ENCODE measurements around the gene MEIS1. TPM values are rescaled to one million over a fixed set of nuclear protein-coding genes. Genes with fewer than 3 reads are reported as not detected.

MEIS1 gene
- total and polyA plus RNA-seq, 2 experiments from 2014 or later = 0.16 to 0.28 TPM

DNA sequence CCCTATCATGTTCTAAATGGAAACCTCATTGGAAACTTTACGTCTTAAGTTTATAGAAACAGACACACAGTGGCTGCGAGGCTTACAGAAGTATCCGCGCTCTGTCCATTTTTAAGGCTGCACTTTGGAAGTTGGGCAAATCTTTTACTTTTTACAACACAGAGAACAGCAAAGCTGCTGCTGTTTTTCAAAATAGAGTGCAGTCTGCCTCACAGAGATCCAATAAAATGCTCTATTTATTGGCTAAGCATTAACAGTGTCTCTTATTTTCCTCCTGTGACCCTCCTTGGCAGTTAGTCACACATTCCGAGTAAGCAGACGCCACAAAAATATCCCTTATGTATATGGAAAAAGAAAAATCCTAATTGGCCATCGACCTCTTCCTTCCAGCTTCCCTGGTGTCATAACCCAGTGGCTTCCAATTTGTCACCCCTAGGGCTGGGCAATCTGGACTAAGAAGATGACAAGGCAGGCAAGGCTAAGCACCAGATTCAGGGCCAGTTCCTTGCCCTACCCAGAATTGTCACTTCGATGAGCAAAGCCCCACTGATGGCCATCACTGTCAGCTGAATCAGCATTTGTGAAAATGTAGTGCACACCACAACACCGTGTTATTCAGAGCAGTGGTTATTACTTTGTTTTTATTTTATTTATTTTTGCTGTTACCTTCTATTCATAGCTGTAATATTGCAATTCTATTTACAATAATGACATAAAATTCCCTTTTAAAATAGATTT lies 47.7 kb upstream of the MEIS1 start:
- no peak overlapping the region for H3K27ac ChIP-seq (ENCODE audit: low read depth)
- no peak overlapping the region for H3K4me3 ChIP-seq
- no peak overlapping the region for H3K4me3 Mint-ChIP-seq
- no peaks in the 10 kb centered on the region for H3K79me2 ChIP-seq (replicated peaks; ENCODE audit: insufficient read depth)
- peaks cover 9% of the 10 kb centered on the region; the same call in 1 of the 3 replicates for H3K36me3 Mint-ChIP-seq (ENCODE audit: low read depth)
- peaks cover 31% of the 10 kb centered on the region for H3K4me1 Mint-ChIP-seq
- no peak for ATAC-seq
- H3F3A ChIP-seq (replicated peaks; ENCODE audit: low read depth) = no peaks in the 10 kb centered on the region
- H3K27me3 Mint-ChIP-seq (ENCODE audit: insufficient read depth, low read depth, poor library complexity) = no peaks in the 10 kb centered on the region
- no peak overlapping the region for H3K4me2 ChIP-seq
- H4K20me1 ChIP-seq (replicated peaks; ENCODE audit: insufficient read depth) = no peaks in the 10 kb centered on the region
- no peaks in the 10 kb centered on the region for H3K27me3 ChIP-seq (ENCODE audit: insufficient read depth)
- H3K9me3 Mint-ChIP-seq = peaks cover under 1% of the 10 kb centered on the region; the same call in 1 of the 3 replicates
- H2AFZ ChIP-seq = no peak overlapping the region
- no peak overlapping the region for H3K27ac Mint-ChIP-seq
- H3K9me2 ChIP-seq (ENCODE audit: insufficient read depth) = no peaks in the 10 kb centered on the region; the same call in 1 of the 2 replicates
- peak; percentile 20 for DNase-seq (ENCODE audit: low spot score)
- TF ChIP-seq EZH2 (IDR thresholded peaks at IDR 0.05; ENCODE audit: low read depth, unreplicated experiment) (no peak), POLR2AphosphoS5 (IDR thresholded peaks at IDR 0.05; ENCODE audit: low read depth) (no peak), EZH2phosphoT487 (IDR thresholded peaks at IDR 0.05; ENCODE audit: unreplicated experiment) (no peak), STAT1 (IDR thresholded peaks at IDR 0.05; ENCODE audit: unreplicated experiment) (no peak), CREB1 (CRISPR knock-in tag; IDR thresholded peaks at IDR 0.05; ENCODE audit: low read depth) (no peak), JUNB (IDR thresholded peaks at IDR 0.05; ENCODE audit: unreplicated experiment) (no peak)
- TF ChIP-seq, protein P1, sequence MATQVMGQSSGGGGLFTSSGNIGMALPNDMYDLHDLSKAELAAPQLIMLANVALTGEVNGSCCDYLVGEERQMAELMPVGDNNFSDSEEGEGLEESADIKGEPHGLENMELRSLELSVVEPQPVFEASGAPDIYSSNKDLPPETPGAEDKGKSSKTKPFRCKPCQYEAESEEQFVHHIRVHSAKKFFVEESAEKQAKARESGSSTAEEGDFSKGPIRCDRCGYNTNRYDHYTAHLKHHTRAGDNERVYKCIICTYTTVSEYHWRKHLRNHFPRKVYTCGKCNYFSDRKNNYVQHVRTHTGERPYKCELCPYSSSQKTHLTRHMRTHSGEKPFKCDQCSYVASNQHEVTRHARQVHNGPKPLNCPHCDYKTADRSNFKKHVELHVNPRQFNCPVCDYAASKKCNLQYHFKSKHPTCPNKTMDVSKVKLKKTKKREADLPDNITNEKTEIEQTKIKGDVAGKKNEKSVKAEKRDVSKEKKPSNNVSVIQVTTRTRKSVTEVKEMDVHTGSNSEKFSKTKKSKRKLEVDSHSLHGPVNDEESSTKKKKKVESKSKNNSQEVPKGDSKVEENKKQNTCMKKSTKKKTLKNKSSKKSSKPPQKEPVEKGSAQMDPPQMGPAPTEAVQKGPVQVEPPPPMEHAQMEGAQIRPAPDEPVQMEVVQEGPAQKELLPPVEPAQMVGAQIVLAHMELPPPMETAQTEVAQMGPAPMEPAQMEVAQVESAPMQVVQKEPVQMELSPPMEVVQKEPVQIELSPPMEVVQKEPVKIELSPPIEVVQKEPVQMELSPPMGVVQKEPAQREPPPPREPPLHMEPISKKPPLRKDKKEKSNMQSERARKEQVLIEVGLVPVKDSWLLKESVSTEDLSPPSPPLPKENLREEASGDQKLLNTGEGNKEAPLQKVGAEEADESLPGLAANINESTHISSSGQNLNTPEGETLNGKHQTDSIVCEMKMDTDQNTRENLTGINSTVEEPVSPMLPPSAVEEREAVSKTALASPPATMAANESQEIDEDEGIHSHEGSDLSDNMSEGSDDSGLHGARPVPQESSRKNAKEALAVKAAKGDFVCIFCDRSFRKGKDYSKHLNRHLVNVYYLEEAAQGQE (IDR thresholded peaks at IDR 0.05; ENCODE audit: unreplicated experiment) = no peak
- TF ChIP-seq, protein P2, sequence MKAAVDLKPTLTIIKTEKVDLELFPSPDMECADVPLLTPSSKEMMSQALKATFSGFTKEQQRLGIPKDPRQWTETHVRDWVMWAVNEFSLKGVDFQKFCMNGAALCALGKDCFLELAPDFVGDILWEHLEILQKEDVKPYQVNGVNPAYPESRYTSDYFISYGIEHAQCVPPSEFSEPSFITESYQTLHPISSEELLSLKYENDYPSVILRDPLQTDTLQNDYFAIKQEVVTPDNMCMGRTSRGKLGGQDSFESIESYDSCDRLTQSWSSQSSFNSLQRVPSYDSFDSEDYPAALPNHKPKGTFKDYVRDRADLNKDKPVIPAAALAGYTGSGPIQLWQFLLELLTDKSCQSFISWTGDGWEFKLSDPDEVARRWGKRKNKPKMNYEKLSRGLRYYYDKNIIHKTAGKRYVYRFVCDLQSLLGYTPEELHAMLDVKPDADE (IDR thresholded peaks at IDR 0.05) = no peak
- TF ChIP-seq, protein P3, sequence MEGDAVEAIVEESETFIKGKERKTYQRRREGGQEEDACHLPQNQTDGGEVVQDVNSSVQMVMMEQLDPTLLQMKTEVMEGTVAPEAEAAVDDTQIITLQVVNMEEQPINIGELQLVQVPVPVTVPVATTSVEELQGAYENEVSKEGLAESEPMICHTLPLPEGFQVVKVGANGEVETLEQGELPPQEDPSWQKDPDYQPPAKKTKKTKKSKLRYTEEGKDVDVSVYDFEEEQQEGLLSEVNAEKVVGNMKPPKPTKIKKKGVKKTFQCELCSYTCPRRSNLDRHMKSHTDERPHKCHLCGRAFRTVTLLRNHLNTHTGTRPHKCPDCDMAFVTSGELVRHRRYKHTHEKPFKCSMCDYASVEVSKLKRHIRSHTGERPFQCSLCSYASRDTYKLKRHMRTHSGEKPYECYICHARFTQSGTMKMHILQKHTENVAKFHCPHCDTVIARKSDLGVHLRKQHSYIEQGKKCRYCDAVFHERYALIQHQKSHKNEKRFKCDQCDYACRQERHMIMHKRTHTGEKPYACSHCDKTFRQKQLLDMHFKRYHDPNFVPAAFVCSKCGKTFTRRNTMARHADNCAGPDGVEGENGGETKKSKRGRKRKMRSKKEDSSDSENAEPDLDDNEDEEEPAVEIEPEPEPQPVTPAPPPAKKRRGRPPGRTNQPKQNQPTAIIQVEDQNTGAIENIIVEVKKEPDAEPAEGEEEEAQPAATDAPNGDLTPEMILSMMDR (conservative IDR thresholded peaks at IDR 0.05; ENCODE audit: low read depth in 2 of 2) = no peak
- peaks cover under 1% of the 10 kb centered on the region; the same call in 1 of the 2 replicates for H3K36me3 ChIP-seq (ENCODE audit: insufficient read depth)
- H3K4me1 ChIP-seq (ENCODE audit: insufficient read depth) = peaks cover 17% of the 10 kb centered on the region
